T-cell (primary cell): ENCODE data around the gene SCD5. TPM values are rescaled to one million over a fixed set of nuclear protein-coding genes. Genes with fewer than 3 reads are reported as not detected.

Experiments used
- ATAC-seq, 4 experiments: fragments of 200-7000 bp in 3 of 4; fragments of 150-1000 bp in 1 of 4; cut with Tn5 transposase; replicated peaks in 1 of 4; 1 replicate in 3 of 4; 2 replicates in 1 of 4; pipeline ENCODE4 v1.10.0; 2021; ENCODE audit warnings: moderate library complexity in 3 of 4, mild to moderate bottlenecking in 2 of 4, moderate number of reproducible peaks in 1 of 4
- CTCF ChIA-PET, 2 donors: fragments of 300-600 bp; sonication (Branson Sonifier 250); formaldehyde crosslinking; loops; one replicate each; lab custom pipeline; 2022; ENCODE audit warnings: antibody characterized with exemption in 2 of 2; lab: Charles Lee
- POLR2A ChIA-PET, 2 donors: fragments of 300-600 bp; sonication (Branson Sonifier 250); formaldehyde crosslinking; loops; one replicate each; lab custom pipeline; 2022; ENCODE audit warnings: antibody characterized with exemption in 2 of 2; lab: Charles Lee
- DNase-seq, 35 experiments: peaks; one replicate each; pipeline versions ENCODE4 v3.0.0 to v3.0.0-alpha.2; 2013 to 2023
- H3K27ac ChIP-seq: one replicate; pipeline ENCODE4 v1.5.1; 2013; ENCODE audit warnings: low read length
- H3K27me3 ChIP-seq, 2 experiments: replicated peaks in 1 of 2; 1 replicate in 1 of 2; 2 replicates in 1 of 2; pipeline versions ENCODE4 v1.6.1 to v1.7.0; 2013; ENCODE audit warnings: low read length in 1 of 2, mixed read lengths in 1 of 2; ENCODE audit not compliant: control insufficient read depth in 2 of 2, insufficient read depth in 2 of 2; ENCODE audit errors: extremely low read depth in 1 of 2
- H3K36me3 ChIP-seq, 2 donors: 1 replicate in 1 of 2; 2 replicates in 1 of 2; pipeline versions ENCODE4 v1.6.1 to v1.7.0; 2013; ENCODE audit warnings: low read length in 1 of 2; ENCODE audit not compliant: control insufficient read depth in 2 of 2, insufficient read depth in 1 of 2; ENCODE audit errors: extremely low read depth in 1 of 2
- H3K4me1 ChIP-seq, 2 experiments: 1 replicate in 1 of 2; 2 replicates in 1 of 2; pipeline versions ENCODE4 v1.6.1 to v1.7.0; 2013; ENCODE audit warnings: low read length in 2 of 2, mixed read lengths in 1 of 2; ENCODE audit not compliant: insufficient read depth in 2 of 2, control insufficient read depth in 1 of 2; ENCODE audit errors: extremely low read depth in 1 of 2
- H3K4me3 ChIP-seq, 2 donors: 1 replicate in 1 of 2; 2 replicates in 1 of 2; pipeline versions ENCODE4 v1.5.1 to v1.7.0; 2013; ENCODE audit warnings: mild to moderate bottlenecking in 2 of 2, low read length in 1 of 2, moderate library complexity in 1 of 2; ENCODE audit not compliant: control insufficient read depth in 1 of 2; ENCODE audit errors: extremely low read depth in 1 of 2
- H3K9me3 ChIP-seq: 2 replicates; pipeline ENCODE4 v1.7.0; 2013
- H3K27ac Mint-ChIP-seq, 2 donors: one replicate each; pipeline ENCODE4 v1.8.0; 2020 to 2021; ENCODE audit warnings: mild to moderate bottlenecking in 2 of 2, mixed read lengths in 2 of 2
- H3K27me3 Mint-ChIP-seq, 2 donors: one replicate each; pipeline ENCODE4 v1.8.0; 2021 to 2022; ENCODE audit warnings: mixed read lengths in 2 of 2
- H3K36me3 Mint-ChIP-seq: one replicate; pipeline ENCODE4 v1.8.0; 2021; ENCODE audit warnings: mixed read lengths
- H3K4me1 Mint-ChIP-seq, 3 donors: one replicate each; pipeline ENCODE4 v1.8.0; 2020 to 2022; ENCODE audit warnings: mixed read lengths in 3 of 3, mild to moderate bottlenecking in 1 of 3
- H3K4me3 Mint-ChIP-seq, 3 donors: one replicate each; pipeline ENCODE4 v1.8.0; 2020 to 2022; ENCODE audit warnings: mild to moderate bottlenecking in 3 of 3, mixed read lengths in 3 of 3, moderate library complexity in 3 of 3
- H3K9me3 Mint-ChIP-seq, 3 donors: one replicate each; pipeline ENCODE4 v1.8.0; 2020 to 2022; ENCODE audit warnings: mixed read lengths in 3 of 3
- WGBS: methylation state at CpG from one replicate; pipeline ENCODE4 v1.1.5; 2013; ENCODE audit warnings: missing lambda C conversion rate; ENCODE audit not compliant: insufficient coverage; 5-methylcytosine and 5-hydroxymethylcytosine counted together
- total RNA-seq, 35 experiments: library from RNA in 6 of 35; stranded (reverse) in 6 of 35; fragments of 120-200 nt in 1 of 35; gene quantifications; one replicate each; pipeline versions ENCODE4 v1.2.1 to v1.2.4 and lab custom pipeline; 2013 to 2026

Gene SCD5
- total RNA-seq, 5 donors from 2014 or later (not counting 1 experiment from before 2014, with no cell fraction given): 0.72 to 2.0 (median 1.3) TPM

DNA sequence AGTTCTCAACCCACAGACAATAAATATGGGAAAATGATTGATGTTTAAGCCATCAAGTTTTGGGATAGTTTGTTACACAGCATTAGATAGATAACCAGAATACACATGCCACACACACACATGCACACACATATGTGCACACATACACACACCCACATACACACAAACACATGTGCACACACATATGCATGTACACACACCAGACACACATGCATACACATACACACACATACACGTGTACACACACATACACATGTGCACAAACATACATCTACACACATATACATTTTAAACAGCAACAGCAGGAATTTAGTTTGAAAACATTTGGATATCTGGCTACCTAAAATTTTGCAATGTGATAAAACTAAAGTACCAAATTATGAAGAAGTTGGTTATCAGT lies 194.1 kb downstream of the SCD5 start:
- H3K36me3 Mint-ChIP-seq: no peaks in the 10 kb centered on the region
- Histone ChIP-seq H3K9me3 (no peaks in the 10 kb centered on the region), H3K27ac (no peak overlapping the region), H3K27me3 (no peaks in the 10 kb centered on the region), H3K4me3 (no peak overlapping the region), H3K36me3 (no peaks in the 10 kb centered on the region), H3K4me1 (no peaks in the 10 kb centered on the region)
- no peaks in the 10 kb centered on the region for H3K4me1 Mint-ChIP-seq
- peaks cover 3% of the 10 kb centered on the region in 2 donors for H3K27me3 Mint-ChIP-seq
- CTCF ChIA-PET: no interaction called here
- no peaks in the 10 kb centered on the region for H3K9me3 Mint-ChIP-seq
- POLR2A ChIA-PET: no interaction called here
- WGBS: no CpG with 5 or more reads among the region's 1 CpG
- ATAC-seq: no peak
- no peak for DNase-seq
- no peak overlapping the region for H3K4me3 Mint-ChIP-seq
- H3K27ac Mint-ChIP-seq: no peak overlapping the region

DNA sequence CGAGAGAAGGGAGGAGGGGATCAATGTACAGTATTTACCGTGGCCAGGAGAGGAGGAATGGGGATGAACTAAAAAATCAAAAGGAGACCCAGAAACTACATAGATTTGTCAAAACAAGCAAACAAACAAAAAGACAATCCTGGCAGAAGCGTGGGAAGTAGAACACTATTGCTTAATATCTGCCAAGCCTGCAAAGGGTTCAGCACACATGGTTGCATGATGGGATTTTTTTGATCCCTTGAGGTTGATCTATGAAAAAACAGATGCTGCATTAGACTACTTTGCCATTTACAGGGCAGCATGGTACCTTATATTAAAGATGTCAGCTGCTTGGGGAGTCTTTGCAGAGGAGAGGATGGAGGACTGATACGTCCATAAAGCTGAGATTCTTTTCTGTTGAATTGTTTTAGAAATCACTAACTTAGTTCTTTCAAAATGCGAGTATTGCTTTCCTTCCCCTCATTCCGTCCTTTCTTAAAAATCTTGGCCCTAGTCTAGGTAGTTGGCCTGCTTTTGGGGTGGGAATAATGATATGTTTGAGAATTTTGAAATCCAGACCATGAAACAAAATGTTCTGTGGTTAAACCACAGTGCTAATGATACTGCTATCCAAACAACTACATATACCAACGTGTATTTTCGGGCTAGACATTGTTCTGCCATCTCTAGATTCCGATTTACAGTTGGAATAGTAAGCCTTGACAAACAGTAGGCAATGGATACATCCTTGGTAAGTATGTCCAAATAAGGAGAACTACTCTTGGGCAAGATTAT lies 197.2 kb downstream of the SCD5 start:
- Mint-ChIP-seq H3K27ac (no peak overlapping the region), H3K4me1 (no peaks in the 10 kb centered on the region), H3K9me3 (no peaks in the 10 kb centered on the region), H3K36me3 (no peaks in the 10 kb centered on the region), H3K27me3 (peaks cover 3 to 5% of the 10 kb centered on the region in 2 donors), H3K4me3 (no peak overlapping the region)
- H3K27me3 ChIP-seq: peaks cover 0 to 2% of the 10 kb centered on the region in 2 experiments
- no CpG with 5 or more reads among the region's 9 CpGs for whole genome bisulfite sequencing
- no peak overlapping the region for H3K27ac ChIP-seq
- ChIA-PET POLR2A (interaction anchor here in 1 of 2 donors (0.6 kb wide), 1 partner anchor 22 kb away, joined by 5 read pairs; no protein-coding TSS in a partner anchor), CTCF (no interaction called here)
- no peaks in the 10 kb centered on the region for H3K4me1 ChIP-seq
- ATAC-seq (no peak), DNase-seq (no peak)
- no peak overlapping the region for H3K4me3 ChIP-seq
- no peaks in the 10 kb centered on the region for H3K36me3 ChIP-seq
- no peaks in the 10 kb centered on the region for H3K9me3 ChIP-seq

DNA sequence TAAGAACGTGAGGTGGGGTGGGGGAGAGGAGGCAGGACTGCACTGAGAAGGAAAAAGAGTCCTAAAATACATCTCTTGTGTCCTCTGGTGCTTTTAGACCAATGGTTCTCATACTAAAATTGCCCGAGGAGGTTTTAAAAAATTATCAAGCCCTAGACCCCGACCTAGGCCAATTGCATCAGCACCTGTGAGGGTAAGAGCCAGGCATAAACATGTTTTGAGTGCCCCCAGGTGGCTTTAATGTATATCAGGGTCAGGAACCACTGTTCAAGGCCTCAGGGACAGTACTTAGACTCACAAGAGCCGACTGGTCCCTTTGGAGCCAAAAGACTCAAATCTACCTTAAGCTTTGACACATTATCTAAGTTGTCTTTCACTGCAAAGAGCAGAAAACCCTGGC lies 199.3 kb downstream of the SCD5 start:
- Mint-ChIP-seq H3K36me3 (no peaks in the 10 kb centered on the region), H3K27me3 (peaks cover 5 to 7% of the 10 kb centered on the region in 2 donors), H3K9me3 (no peaks in the 10 kb centered on the region), H3K4me1 (no peaks in the 10 kb centered on the region), H3K27ac (no peak overlapping the region), H3K4me3 (no peak overlapping the region)
- Histone ChIP-seq H3K4me1 (no peaks in the 10 kb centered on the region), H3K9me3 (no peaks in the 10 kb centered on the region), H3K36me3 (no peaks in the 10 kb centered on the region), H3K27ac (no peak overlapping the region), H3K27me3 (peaks cover 0 to 6% of the 10 kb centered on the region in 2 experiments), H3K4me3 (no peak overlapping the region)
- POLR2A ChIA-PET: no interaction called here
- DNase-seq (no peak), ATAC-seq (no peak)
- 78% methylated on average over 3 of the region's 4 CpGs for WGBS
- CTCF ChIA-PET: interaction anchor here in 1 of 2 donors (0.6 kb wide), 1 partner anchor 14 kb away, joined by 3 read pairs; no protein-coding TSS in a partner anchor

DNA sequence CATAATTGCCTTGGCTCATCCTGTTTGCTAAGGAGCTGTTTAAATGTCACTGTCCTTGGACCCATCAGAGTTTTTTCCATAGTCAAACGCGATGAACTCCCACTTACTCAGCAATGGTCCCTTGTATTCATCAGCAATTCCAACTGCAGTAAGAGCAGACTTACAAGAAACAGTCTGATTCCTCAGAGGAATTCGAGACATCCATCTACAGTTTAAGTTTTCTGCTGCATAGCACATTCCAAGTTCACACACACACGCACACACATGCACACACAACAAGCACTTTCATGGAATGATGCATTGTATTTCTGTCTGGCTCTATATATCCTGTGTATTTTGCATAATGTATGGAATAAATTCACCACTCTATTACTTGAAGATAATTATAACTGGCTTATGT lies 204.1 kb downstream of the SCD5 start:
- DNase-seq (no peak), ATAC-seq (no peak)
- H3K27ac Mint-ChIP-seq: no peak overlapping the region
- Histone ChIP-seq H3K27me3 (peaks cover 0 to 11% of the 10 kb centered on the region in 2 experiments), H3K36me3 (no peaks in the 10 kb centered on the region), H3K4me1 (no peaks in the 10 kb centered on the region), H3K4me3 (no peak overlapping the region), H3K9me3 (no peaks in the 10 kb centered on the region), H3K27ac (no peak overlapping the region)
- H3K4me1 Mint-ChIP-seq: no peaks in the 10 kb centered on the region
- POLR2A ChIA-PET: no interaction called here
- H3K4me3 Mint-ChIP-seq: no peak overlapping the region
- WGBS: 85% methylated on average over 2 of the region's 4 CpGs
- CTCF ChIA-PET: no interaction called here
- H3K9me3 Mint-ChIP-seq: no peaks in the 10 kb centered on the region
- H3K36me3 Mint-ChIP-seq: no peaks in the 10 kb centered on the region
- peaks cover 12 to 20% of the 10 kb centered on the region in 2 donors for H3K27me3 Mint-ChIP-seq

DNA sequence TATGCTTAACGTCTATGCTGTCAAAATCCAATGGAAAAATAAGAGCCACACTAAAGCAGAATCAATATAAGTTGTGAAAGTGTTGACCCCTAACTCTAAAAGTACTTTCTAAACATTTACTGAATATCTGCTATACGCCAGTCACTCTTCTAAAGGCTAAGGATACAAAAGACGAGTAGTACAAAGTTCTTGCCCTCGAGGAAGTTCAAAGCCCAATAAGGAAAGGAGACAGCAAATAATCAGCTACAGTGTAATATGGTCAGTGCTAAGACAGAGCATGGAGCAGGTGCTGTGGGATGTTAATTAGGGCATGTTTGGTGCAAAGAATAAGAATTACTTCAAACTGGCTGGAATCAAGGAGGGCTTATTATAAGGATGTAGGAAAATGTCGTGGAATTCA lies 205.2 kb downstream of the SCD5 start:
- Mint-ChIP-seq H3K4me3 (no peak overlapping the region), H3K9me3 (no peaks in the 10 kb centered on the region), H3K36me3 (no peaks in the 10 kb centered on the region), H3K27me3 (peaks cover 11 to 20% of the 10 kb centered on the region in 2 donors), H3K4me1 (no peaks in the 10 kb centered on the region), H3K27ac (no peak overlapping the region)
- Histone ChIP-seq H3K4me3 (no peak overlapping the region), H3K9me3 (no peaks in the 10 kb centered on the region), H3K27ac (no peak overlapping the region), H3K4me1 (no peaks in the 10 kb centered on the region), H3K27me3 (peaks cover 0 to 11% of the 10 kb centered on the region in 2 experiments), H3K36me3 (no peaks in the 10 kb centered on the region)
- WGBS: 74% methylated on average over 3 of the region's 5 CpGs
- DNase-seq: no peak
- POLR2A ChIA-PET: no interaction called here
- CTCF ChIA-PET: interaction anchor here in 1 of 2 donors (0.6 kb wide), 1 partner anchor 196 kb away, joined by 3 read pairs; no protein-coding TSS in a partner anchor
- no peak for ATAC-seq

DNA sequence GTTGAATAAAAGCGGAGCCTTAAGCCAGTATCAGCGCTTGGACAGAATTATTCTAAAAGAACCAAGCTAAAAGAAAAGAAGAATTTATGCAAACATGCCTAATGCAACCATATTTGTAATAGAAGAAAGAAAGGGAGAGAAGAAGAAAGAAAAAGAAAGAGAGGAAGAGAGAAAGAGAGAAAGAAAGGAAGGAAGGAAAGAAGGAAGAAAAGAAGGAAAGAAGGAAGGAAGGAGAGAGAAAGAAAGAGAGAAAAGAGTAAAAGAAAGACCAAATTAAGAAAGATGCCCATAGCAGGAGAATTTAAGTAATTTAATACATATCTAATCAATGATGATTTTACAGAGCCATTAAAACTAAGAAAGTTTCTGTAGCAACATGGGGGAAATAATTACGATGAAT lies 206.0 kb downstream of the SCD5 start:
- no peaks in the 10 kb centered on the region for H3K36me3 ChIP-seq
- no CpG with 5 or more reads among the region's 3 CpGs for WGBS
- no peak for DNase-seq
- CTCF ChIA-PET: no interaction called here
- no peak overlapping the region for H3K4me3 ChIP-seq
- H3K4me3 Mint-ChIP-seq: no peak overlapping the region
- peaks cover 8 to 20% of the 10 kb centered on the region in 2 donors for H3K27me3 Mint-ChIP-seq
- no peak overlapping the region for H3K27ac ChIP-seq
- no peaks in the 10 kb centered on the region for H3K9me3 Mint-ChIP-seq
- no peaks in the 10 kb centered on the region for H3K36me3 Mint-ChIP-seq
- peaks cover 0 to 11% of the 10 kb centered on the region in 2 experiments for H3K27me3 ChIP-seq
- ATAC-seq: no peak
- no peak overlapping the region for H3K27ac Mint-ChIP-seq
- no peaks in the 10 kb centered on the region for H3K4me1 Mint-ChIP-seq
- POLR2A ChIA-PET: no interaction called here
- H3K9me3 ChIP-seq: no peaks in the 10 kb centered on the region
- H3K4me1 ChIP-seq: no peaks in the 10 kb centered on the region
